H9 (cell line): Measurements from ENCODE around the gene IQCB1. TPM values are rescaled to one million over a fixed set of nuclear protein-coding genes. Genes with fewer than 3 reads are reported as not detected.

Experiments used
- DNase-seq: peaks from one replicate; pipeline ENCODE4 v3.0.0-alpha.2; 2017
- H2AFZ ChIP-seq: one replicate; pipeline ENCODE4 v1.6.1; 2013; ENCODE audit warnings: mild to moderate bottlenecking, low read length, control low read depth, moderate library complexity
- H2AK5ac ChIP-seq: 2 replicates; pipeline ENCODE4 v1.6.1; 2013; ENCODE audit warnings: low read length, control low read depth, mixed read lengths; ENCODE audit not compliant: insufficient read length
- H2BK120ac ChIP-seq: one replicate; pipeline ENCODE4 v1.6.1; 2013; ENCODE audit warnings: low read depth, mild to moderate bottlenecking, low read length, control low read depth, inconsistent platforms; ENCODE audit not compliant: poor library complexity, severe bottlenecking
- H2BK12ac ChIP-seq: 2 replicates; pipeline ENCODE4 v1.6.1; 2013; ENCODE audit warnings: low read length, control low read depth, mixed read lengths, low read depth; ENCODE audit not compliant: insufficient read length
- H2BK15ac ChIP-seq: 2 replicates; pipeline ENCODE4 v1.6.1; 2013; ENCODE audit warnings: low read depth, low read length, control low read depth
- H2BK20ac ChIP-seq: one replicate; pipeline ENCODE4 v1.6.1; 2013; ENCODE audit warnings: low read depth, mild to moderate bottlenecking, low read length, control low read depth, inconsistent platforms; ENCODE audit not compliant: poor library complexity, severe bottlenecking
- H2BK5ac ChIP-seq: 2 replicates; pipeline ENCODE4 v1.6.1; 2013; ENCODE audit warnings: low read length, control low read depth, mixed read lengths; ENCODE audit not compliant: insufficient read length
- H3K14ac ChIP-seq: 2 replicates; pipeline ENCODE4 v1.6.1; 2013; ENCODE audit warnings: low read length, control low read depth; ENCODE audit not compliant: insufficient read depth
- H3K18ac ChIP-seq: 2 replicates; pipeline ENCODE4 v1.6.1; 2013; ENCODE audit warnings: low read depth, mild to moderate bottlenecking, mixed read lengths, low read length, control low read depth; ENCODE audit not compliant: insufficient read length
- H3K23ac ChIP-seq: 2 replicates; pipeline ENCODE4 v1.6.1; 2013; ENCODE audit warnings: low read length, control low read depth, mixed read lengths, low read depth; ENCODE audit not compliant: insufficient read length
- H3K23me2 ChIP-seq: 2 replicates; pipeline ENCODE4 v1.6.1; 2013; ENCODE audit warnings: low read depth, mild to moderate bottlenecking, mixed read lengths, low read length, control low read depth; ENCODE audit not compliant: insufficient read length, poor library complexity, severe bottlenecking
- H3K27ac ChIP-seq: 2 replicates; pipeline ENCODE4 v1.5.1; 2013; ENCODE audit warnings: low read length, control low read depth, mixed read lengths, low read depth; ENCODE audit not compliant: insufficient read length
- H3K27me3 ChIP-seq: 2 replicates; pipeline ENCODE4 v1.6.1; 2013; ENCODE audit warnings: low read length, control low read depth, inconsistent platforms; ENCODE audit not compliant: insufficient read depth
- H3K4ac ChIP-seq: 2 replicates; pipeline ENCODE4 v1.6.1; 2013; ENCODE audit warnings: low read depth, mild to moderate bottlenecking, control low read depth, inconsistent platforms, low read length, moderate library complexity
- H3K4me1 ChIP-seq: 2 replicates; pipeline ENCODE4 v1.6.1; 2013; ENCODE audit warnings: low read length, control low read depth, inconsistent platforms; ENCODE audit not compliant: insufficient read depth
- H3K4me2 ChIP-seq: 2 replicates; pipeline ENCODE4 v1.6.1; 2013; ENCODE audit warnings: low read length, control low read depth, mixed read lengths; ENCODE audit not compliant: insufficient read length, insufficient read depth
- H3K56ac ChIP-seq: 2 replicates; pipeline ENCODE4 v1.6.1; 2013; ENCODE audit warnings: low read depth, mild to moderate bottlenecking, mixed read lengths, low read length, control low read depth; ENCODE audit not compliant: insufficient read length
- H3K79me1 ChIP-seq: 2 replicates; pipeline ENCODE4 v1.6.1; 2013; ENCODE audit warnings: low read depth, mild to moderate bottlenecking, moderate library complexity, low read length, control low read depth, inconsistent platforms; ENCODE audit not compliant: insufficient read depth, poor library complexity, severe bottlenecking
- H3K79me2 ChIP-seq: 2 replicates; pipeline ENCODE4 v1.6.1; 2013; ENCODE audit warnings: low read length, control low read depth, inconsistent platforms; ENCODE audit not compliant: insufficient read depth
- H3K9ac ChIP-seq: 2 replicates; pipeline ENCODE4 v1.6.1; 2013; ENCODE audit warnings: low read length, control low read depth, mixed read lengths; ENCODE audit not compliant: insufficient read length; ENCODE audit errors: extremely low read depth
- H3K9me3 ChIP-seq: one replicate; pipeline ENCODE4 v1.6.1; 2013; ENCODE audit warnings: low read depth, low read length, inconsistent platforms; ENCODE audit not compliant: control insufficient read depth
- H3T11ph ChIP-seq: one replicate; pipeline ENCODE4 v1.6.1; 2013; ENCODE audit warnings: mild to moderate bottlenecking, low read length, control low read depth, inconsistent platforms
- H4K20me1 ChIP-seq: one replicate; pipeline ENCODE4 v1.6.1; 2013; ENCODE audit not compliant: control insufficient read depth, insufficient read length, insufficient read depth
- H4K5ac ChIP-seq: 2 replicates; pipeline ENCODE4 v1.6.1; 2013; ENCODE audit warnings: low read depth, mild to moderate bottlenecking, mixed read lengths, low read length, control low read depth; ENCODE audit not compliant: insufficient read length
- H4K8ac ChIP-seq: replicated peaks from 2 replicates; pipeline ENCODE4 v1.6.1; 2013; ENCODE audit warnings: low read length, control low read depth, mixed read lengths, low read depth; ENCODE audit not compliant: insufficient read length
- H4K91ac ChIP-seq: 2 replicates; pipeline ENCODE4 v1.6.1; 2013; ENCODE audit warnings: low read depth, mild to moderate bottlenecking, moderate library complexity, mixed read lengths, low read length, control low read depth; ENCODE audit not compliant: insufficient read length
- H3K27ac Mint-ChIP-seq, 3 experiments: 2 replicates in 2 of 3; 3 replicates in 1 of 3; pipeline ENCODE4 v1.8.0; 2020 to 2021; ENCODE audit warnings: mixed read lengths in 3 of 3, mild to moderate bottlenecking in 1 of 3, moderate library complexity in 1 of 3
- H3K27me3 Mint-ChIP-seq: 2 replicates; pipeline ENCODE4 v1.8.0; 2021; ENCODE audit warnings: low read depth, mild to moderate bottlenecking, moderate library complexity, mixed read lengths
- H3K36me3 Mint-ChIP-seq, 3 experiments: 2 replicates in 2 of 3; 3 replicates in 1 of 3; pipeline ENCODE4 v1.8.0; 2020 to 2021; ENCODE audit warnings: low read depth in 3 of 3, mixed read lengths in 3 of 3; ENCODE audit not compliant: insufficient read depth in 1 of 3
- H3K4me1 Mint-ChIP-seq, 2 experiments: 2 replicates each; pipeline ENCODE4 v1.8.0; 2020; ENCODE audit warnings: mixed read lengths in 2 of 2
- H3K4me3 Mint-ChIP-seq, 2 experiments: 2 replicates in 1 of 2; 3 replicates in 1 of 2; pipeline ENCODE4 v1.8.0; 2020 to 2021; ENCODE audit warnings: mild to moderate bottlenecking in 2 of 2, mixed read lengths in 2 of 2, moderate library complexity in 1 of 2
- H3K9me3 Mint-ChIP-seq, 2 experiments: 2 replicates in 1 of 2; 3 replicates in 1 of 2; pipeline ENCODE4 v1.8.0; 2020; ENCODE audit warnings: mild to moderate bottlenecking in 2 of 2, mixed read lengths in 2 of 2, moderate library complexity in 1 of 2
- WGBS: extraction: QIAGEN DNeasy Blood & Tissue Kit; methylation state at CpG from one replicate; pipeline ENCODE4 v1.1.7; 2013; ENCODE audit warnings: missing lambda C conversion rate, low lambda C conversion rate, mixed read lengths; ENCODE audit not compliant: insufficient read length; ENCODE audit errors: extremely low coverage; 5-methylcytosine and 5-hydroxymethylcytosine counted together
- total RNA-seq: library from RNA; stranded (reverse); gene quantifications from 2 replicates; pipeline ENCODE4 v1.2.1, GENCODE V29; 2021
- TF ChIP-seq, protein P1 (sequence below): fragments of 200-600 bp; sonication (generic); conservative IDR thresholded peaks from 3 replicates; pipeline ENCODE4 v1.8.0; 2021; ENCODE audit warnings: antibody characterized with exemption, mild to moderate bottlenecking

IQCB1 gene
- total RNA-seq, 1 experiment from 2014 or later, result 35.8 TPM

DNA sequence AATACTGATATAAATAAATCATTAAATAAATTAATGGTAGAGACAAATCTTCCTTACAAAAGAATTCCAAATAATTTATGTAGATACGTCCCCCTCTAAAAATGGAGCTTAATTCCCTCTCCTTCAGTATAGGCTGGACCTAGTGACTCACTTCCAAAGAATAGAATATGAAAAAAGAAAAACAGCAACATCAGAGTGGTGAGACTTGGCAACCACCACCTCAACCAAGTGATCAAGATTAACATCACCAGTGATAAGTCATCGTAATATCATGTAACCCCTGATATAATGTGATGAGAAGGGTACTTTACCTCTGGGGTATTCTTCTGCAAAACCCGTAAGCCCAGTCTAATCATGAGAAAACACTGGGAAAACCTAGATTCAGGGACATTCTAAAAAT, 98.7 kb downstream of the IQCB1 start:
- Histone ChIP-seq H3K79me1 (peaks cover 3% of the 10 kb centered on the region), H3K9ac (no peak overlapping the region), H2AFZ (no peak overlapping the region), H3K18ac (no peak overlapping the region), H4K5ac (no peak overlapping the region), H2BK12ac (no peak overlapping the region), H3K23ac (no peak overlapping the region), H2BK20ac (no peak overlapping the region), H3K4me2 (no peak overlapping the region), H4K8ac (no peak overlapping the region), H3K27me3 (no peaks in the 10 kb centered on the region), H3K56ac (no peak overlapping the region), H3T11ph (no peak overlapping the region), H4K20me1 (no peaks in the 10 kb centered on the region), H3K23me2 (no peaks in the 10 kb centered on the region), H3K27ac (no peak overlapping the region), H3K4ac (no peak overlapping the region), H3K79me2 (no peaks in the 10 kb centered on the region; the same call in 1 of the 2 replicates), H2BK120ac (no peak overlapping the region), H2BK5ac (no peak overlapping the region), H3K14ac (no peak overlapping the region), H3K4me1 (no peaks in the 10 kb centered on the region), H3K9me3 (no peaks in the 10 kb centered on the region), H2BK15ac (no peak overlapping the region), H2AK5ac (peak overlapping the region; percentile 89), H4K91ac (no peak overlapping the region)
- H3K4me1 Mint-ChIP-seq, result peaks cover 17 to 24% of the 10 kb centered on the region in 2 experiments
- no peaks in the 10 kb centered on the region for H3K9me3 Mint-ChIP-seq
- no CpG with 5 or more reads among the region's 3 CpGs for WGBS
- no peaks in the 10 kb centered on the region; a peak in 1 of 7 replicates for H3K36me3 Mint-ChIP-seq
- no peak overlapping the region for H3K27ac Mint-ChIP-seq
- no peak overlapping the region; a peak in 1 of 5 replicates for H3K4me3 Mint-ChIP-seq
- DNase-seq, result no peak
- no peaks in the 10 kb centered on the region for H3K27me3 Mint-ChIP-seq
- TF ChIP-seq, protein P1, sequence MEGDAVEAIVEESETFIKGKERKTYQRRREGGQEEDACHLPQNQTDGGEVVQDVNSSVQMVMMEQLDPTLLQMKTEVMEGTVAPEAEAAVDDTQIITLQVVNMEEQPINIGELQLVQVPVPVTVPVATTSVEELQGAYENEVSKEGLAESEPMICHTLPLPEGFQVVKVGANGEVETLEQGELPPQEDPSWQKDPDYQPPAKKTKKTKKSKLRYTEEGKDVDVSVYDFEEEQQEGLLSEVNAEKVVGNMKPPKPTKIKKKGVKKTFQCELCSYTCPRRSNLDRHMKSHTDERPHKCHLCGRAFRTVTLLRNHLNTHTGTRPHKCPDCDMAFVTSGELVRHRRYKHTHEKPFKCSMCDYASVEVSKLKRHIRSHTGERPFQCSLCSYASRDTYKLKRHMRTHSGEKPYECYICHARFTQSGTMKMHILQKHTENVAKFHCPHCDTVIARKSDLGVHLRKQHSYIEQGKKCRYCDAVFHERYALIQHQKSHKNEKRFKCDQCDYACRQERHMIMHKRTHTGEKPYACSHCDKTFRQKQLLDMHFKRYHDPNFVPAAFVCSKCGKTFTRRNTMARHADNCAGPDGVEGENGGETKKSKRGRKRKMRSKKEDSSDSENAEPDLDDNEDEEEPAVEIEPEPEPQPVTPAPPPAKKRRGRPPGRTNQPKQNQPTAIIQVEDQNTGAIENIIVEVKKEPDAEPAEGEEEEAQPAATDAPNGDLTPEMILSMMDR, result no peak
